ENCODE results near the gene MAPKAPK2.
A peak's percentile ranks its signal among the peaks of the same experiment; 100 is the strongest.

GRCh38 chr1:206635080-206635977 lies 49.4 kb upstream of the MAPKAPK2 start, which contains the start of gene DYRK3:
- TF ChIP-seq POLR2A (IDR thresholded peaks at IDR 0.05; ENCODE audit: low read depth, low read length), result peak; percentile 83
- TF ChIP-seq SPI1 (IDR thresholded peaks at IDR 0.05; ENCODE audit: low read depth, low read length), result peak; percentile 42; the same call in 1 of the 2 replicates
- TF ChIP-seq POLR2AphosphoS5 (IDR thresholded peaks at IDR 0.05; ENCODE audit: low read depth, low read length), result peak; percentile 77
- TF ChIP-seq POU2F2 (IDR thresholded peaks at IDR 0.05; ENCODE audit: low read depth, low read length), result peak; percentile 51; the same call in 1 of the 2 replicates
- TF ChIP-seq TAF1 (IDR thresholded peaks at IDR 0.05; ENCODE audit: low read depth, low read length), result no peak; the same call in 1 of the 2 replicates
